HEK293 (cell line): ENCODE results near the gene PPP1R10.

Experiments
- AEBP2 ChIP-seq: fragments of 450-650 bp; formaldehyde crosslinking; IDR thresholded peaks from 2 replicates; pipeline ENCODE4 v1.5.1; 2016; ENCODE audit warnings: missing biosample characterization, missing genetic modification characterization, borderline replicate concordance
- HOXC10 ChIP-seq: sonication (generic); formaldehyde crosslinking; IDR thresholded peaks from 2 replicates; pipeline ENCODE4 v1.8.1; 2023; ENCODE audit warnings: mild to moderate bottlenecking, missing genetic modification reagents
- PRDM4 ChIP-seq: fragments of 450-650 bp; formaldehyde crosslinking; IDR thresholded peaks from 2 replicates; pipeline ENCODE4 v1.5.1; 2017; ENCODE audit warnings: missing biosample characterization, missing genetic modification characterization
- PRDM6 ChIP-seq: fragments of 450-650 bp; formaldehyde crosslinking; IDR thresholded peaks from 2 replicates; pipeline ENCODE4 v1.5.1; 2017; ENCODE audit warnings: missing biosample characterization, missing genetic modification characterization
- RBAK ChIP-seq: fragments of 450-650 bp; formaldehyde crosslinking; IDR thresholded peaks from 2 replicates; pipeline ENCODE4 v1.5.1; 2016; ENCODE audit warnings: missing biosample characterization, missing genetic modification characterization
- ZFP41 ChIP-seq: fragments of 450-650 bp; formaldehyde crosslinking; IDR thresholded peaks from 2 replicates; pipeline ENCODE4 v1.5.1; 2016; ENCODE audit warnings: missing biosample characterization, missing genetic modification characterization, borderline replicate concordance
- ZNF175 ChIP-seq: fragments of 450-650 bp; formaldehyde crosslinking; IDR thresholded peaks from 2 replicates; pipeline ENCODE4 v1.5.1; 2016; ENCODE audit warnings: missing biosample characterization, missing genetic modification characterization
- ZNF19 ChIP-seq: fragments of 450-650 bp; formaldehyde crosslinking; IDR thresholded peaks from 2 replicates; pipeline ENCODE4; 2016; ENCODE audit warnings: missing biosample characterization, missing genetic modification characterization, low read depth
- ZNF23 ChIP-seq: fragments of 450-650 bp; formaldehyde crosslinking; IDR thresholded peaks from 2 replicates; pipeline ENCODE4 v1.5.1; 2016; ENCODE audit warnings: missing biosample characterization, missing genetic modification characterization, borderline replicate concordance
- ZNF239 ChIP-seq: fragments of 450-650 bp; formaldehyde crosslinking; IDR thresholded peaks from 2 replicates; pipeline ENCODE4 v1.5.1; 2016; ENCODE audit warnings: missing biosample characterization, missing genetic modification characterization
- ZNF362 ChIP-seq: fragments of 450-650 bp; formaldehyde crosslinking; IDR thresholded peaks from 2 replicates; pipeline ENCODE4 v1.5.1; 2016; ENCODE audit warnings: missing biosample characterization, missing genetic modification characterization
- ZNF510 ChIP-seq: fragments of 450-650 bp; formaldehyde crosslinking; IDR thresholded peaks from 2 replicates; pipeline ENCODE4 v1.5.1; 2018; ENCODE audit warnings: mild to moderate bottlenecking, missing genetic modification characterization, missing biosample characterization; ENCODE audit not compliant: insufficient replicate concordance
- ZNF571 ChIP-seq: fragments of 450-650 bp; formaldehyde crosslinking; IDR thresholded peaks from 2 replicates; pipeline ENCODE4 v1.5.0; 2017; ENCODE audit warnings: missing biosample characterization, missing genetic modification characterization
- ZNF580 ChIP-seq: fragments of 450-650 bp; formaldehyde crosslinking; IDR thresholded peaks from 2 replicates; pipeline ENCODE4 v1.5.1; 2016; ENCODE audit warnings: missing biosample characterization, missing genetic modification characterization
- ZNF792 ChIP-seq: fragments of 450-650 bp; formaldehyde crosslinking; IDR thresholded peaks from 2 replicates; pipeline ENCODE4 v1.5.1; 2016; ENCODE audit warnings: missing biosample characterization, missing genetic modification characterization
- TF ChIP-seq, protein P1 (sequence below): fragments of 450-650 bp; formaldehyde crosslinking; IDR thresholded peaks from 2 replicates; pipeline ENCODE4 v1.5.1; 2016; ENCODE audit warnings: missing biosample characterization, missing genetic modification characterization
- TF ChIP-seq, protein P2 (sequence below): fragments of 450-650 bp; formaldehyde crosslinking; IDR thresholded peaks from 2 replicates; pipeline ENCODE4 v1.5.1; 2016; ENCODE audit warnings: missing biosample characterization, missing genetic modification characterization
- TF ChIP-seq, protein P3 (sequence below): fragments of 450-650 bp; formaldehyde crosslinking; IDR thresholded peaks from 2 replicates; pipeline ENCODE4 v1.5.1; 2017; ENCODE audit warnings: missing biosample characterization, missing genetic modification characterization
- TF ChIP-seq, protein P4 (sequence below): fragments of 450-650 bp; formaldehyde crosslinking; IDR thresholded peaks from 2 replicates; pipeline ENCODE4 v1.5.1; 2016; ENCODE audit warnings: missing biosample characterization, missing genetic modification characterization

The PPP1R10 gene

GRCh38 chr6:30626484-30627366, 9.7 kb upstream of the PPP1R10 start, which contains the start of gene ATAT1 (continued):
- TF ChIP-seq ZNF580 (tag by site-specific recombination) = no peak; the same call in 1 of the 2 replicates
- TF ChIP-seq ZNF239 (tag by site-specific recombination) = no peak
- TF ChIP-seq RBAK (tag by site-specific recombination) = no peak
- TF ChIP-seq ZNF571 (tag by site-specific recombination) = no peak
- TF ChIP-seq, protein P1, sequence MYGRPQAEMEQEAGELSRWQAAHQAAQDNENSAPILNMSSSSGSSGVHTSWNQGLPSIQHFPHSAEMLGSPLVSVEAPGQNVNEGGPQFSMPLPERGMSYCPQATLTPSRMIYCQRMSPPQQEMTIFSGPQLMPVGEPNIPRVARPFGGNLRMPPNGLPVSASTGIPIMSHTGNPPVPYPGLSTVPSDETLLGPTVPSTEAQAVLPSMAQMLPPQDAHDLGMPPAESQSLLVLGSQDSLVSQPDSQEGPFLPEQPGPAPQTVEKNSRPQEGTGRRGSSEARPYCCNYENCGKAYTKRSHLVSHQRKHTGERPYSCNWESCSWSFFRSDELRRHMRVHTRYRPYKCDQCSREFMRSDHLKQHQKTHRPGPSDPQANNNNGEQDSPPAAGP (tag by site-specific recombination) = peak; percentile 87
- no peak for TF ChIP-seq PRDM4 (tag by site-specific recombination)
- no peak for TF ChIP-seq ZNF175 (tag by site-specific recombination)
- TF ChIP-seq AEBP2 (tag by site-specific recombination) = no peak
- no peak for TF ChIP-seq HOXC10
- no peak for TF ChIP-seq ZNF792 (tag by site-specific recombination)
- TF ChIP-seq, protein P2, sequence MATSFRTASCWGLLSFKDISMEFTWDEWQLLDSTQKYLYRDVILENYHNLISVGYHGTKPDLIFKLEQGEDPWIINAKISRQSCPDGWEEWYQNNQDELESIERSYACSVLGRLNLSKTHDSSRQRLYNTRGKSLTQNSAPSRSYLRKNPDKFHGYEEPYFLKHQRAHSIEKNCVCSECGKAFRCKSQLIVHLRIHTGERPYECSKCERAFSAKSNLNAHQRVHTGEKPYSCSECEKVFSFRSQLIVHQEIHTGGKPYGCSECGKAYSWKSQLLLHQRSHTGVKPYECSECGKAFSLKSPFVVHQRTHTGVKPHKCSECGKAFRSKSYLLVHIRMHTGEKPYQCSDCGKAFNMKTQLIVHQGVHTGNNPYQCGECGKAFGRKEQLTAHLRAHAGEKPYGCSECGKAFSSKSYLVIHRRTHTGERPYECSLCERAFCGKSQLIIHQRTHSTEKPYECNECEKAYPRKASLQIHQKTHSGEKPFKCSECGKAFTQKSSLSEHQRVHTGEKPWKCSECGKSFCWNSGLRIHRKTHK (tag by site-specific recombination) = no peak
- TF ChIP-seq PRDM6 = no peak
- no peak for TF ChIP-seq ZNF19 (tag by site-specific recombination)
- TF ChIP-seq, protein P3, sequence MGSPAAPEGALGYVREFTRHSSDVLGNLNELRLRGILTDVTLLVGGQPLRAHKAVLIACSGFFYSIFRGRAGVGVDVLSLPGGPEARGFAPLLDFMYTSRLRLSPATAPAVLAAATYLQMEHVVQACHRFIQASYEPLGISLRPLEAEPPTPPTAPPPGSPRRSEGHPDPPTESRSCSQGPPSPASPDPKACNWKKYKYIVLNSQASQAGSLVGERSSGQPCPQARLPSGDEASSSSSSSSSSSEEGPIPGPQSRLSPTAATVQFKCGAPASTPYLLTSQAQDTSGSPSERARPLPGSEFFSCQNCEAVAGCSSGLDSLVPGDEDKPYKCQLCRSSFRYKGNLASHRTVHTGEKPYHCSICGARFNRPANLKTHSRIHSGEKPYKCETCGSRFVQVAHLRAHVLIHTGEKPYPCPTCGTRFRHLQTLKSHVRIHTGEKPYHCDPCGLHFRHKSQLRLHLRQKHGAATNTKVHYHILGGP (tag by site-specific recombination) = no peak
- TF ChIP-seq ZNF23 = no peak
- no peak for TF ChIP-seq ZNF510 (tag by site-specific recombination)
- TF ChIP-seq ZNF362 (tag by site-specific recombination) = no peak
- TF ChIP-seq ZFP41 (tag by site-specific recombination) = no peak
- TF ChIP-seq, protein P4, sequence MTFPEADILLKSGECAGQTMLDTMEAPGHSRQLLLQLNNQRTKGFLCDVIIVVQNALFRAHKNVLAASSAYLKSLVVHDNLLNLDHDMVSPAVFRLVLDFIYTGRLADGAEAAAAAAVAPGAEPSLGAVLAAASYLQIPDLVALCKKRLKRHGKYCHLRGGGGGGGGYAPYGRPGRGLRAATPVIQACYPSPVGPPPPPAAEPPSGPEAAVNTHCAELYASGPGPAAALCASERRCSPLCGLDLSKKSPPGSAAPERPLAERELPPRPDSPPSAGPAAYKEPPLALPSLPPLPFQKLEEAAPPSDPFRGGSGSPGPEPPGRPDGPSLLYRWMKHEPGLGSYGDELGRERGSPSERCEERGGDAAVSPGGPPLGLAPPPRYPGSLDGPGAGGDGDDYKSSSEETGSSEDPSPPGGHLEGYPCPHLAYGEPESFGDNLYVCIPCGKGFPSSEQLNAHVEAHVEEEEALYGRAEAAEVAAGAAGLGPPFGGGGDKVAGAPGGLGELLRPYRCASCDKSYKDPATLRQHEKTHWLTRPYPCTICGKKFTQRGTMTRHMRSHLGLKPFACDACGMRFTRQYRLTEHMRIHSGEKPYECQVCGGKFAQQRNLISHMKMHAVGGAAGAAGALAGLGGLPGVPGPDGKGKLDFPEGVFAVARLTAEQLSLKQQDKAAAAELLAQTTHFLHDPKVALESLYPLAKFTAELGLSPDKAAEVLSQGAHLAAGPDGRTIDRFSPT = peak; percentile 91
